ENCODE measurements around the gene POLR2L. TPM values are rescaled to one million over a fixed set of nuclear protein-coding genes. Genes with fewer than 3 reads are reported as not detected.

Gene POLR2L
- total and polyA plus RNA-seq, 2 of the 13 experiments (the other 11 are each of a cell fraction or from before 2014, with no cell fraction given): 104 to 114 TPM

- TF ChIP-seq ZNF512 (CRISPR knock-in tag; IDR thresholded peaks at IDR 0.05) (no peak), ZBTB3 (CRISPR knock-in tag; IDR thresholded peaks at IDR 0.05; ENCODE audit: borderline replicate concordance, low read depth) (peak; percentile 82; the same call in 1 of the 2 replicates), ZSCAN22 (CRISPR knock-in tag; IDR thresholded peaks at IDR 0.05) (no peak), ZNF513 (CRISPR knock-in tag; conservative IDR thresholded peaks at IDR 0.05) (no peak), SP4 (CRISPR knock-in tag; IDR thresholded peaks at IDR 0.05) (peak; percentile 93), ZNF460 (CRISPR knock-in tag; IDR thresholded peaks at IDR 0.05; ENCODE audit: borderline replicate concordance) (no peak; the same call in 1 of the 2 replicates), ZNF18 (CRISPR knock-in tag; IDR thresholded peaks at IDR 0.05; ENCODE audit: insufficient replicate concordance) (peak; percentile 91), SMARCC2 (IDR thresholded peaks at IDR 0.05) (no peak; the same call in 1 of the 2 replicates), ZSCAN9 (CRISPR knock-in tag; IDR thresholded peaks at IDR 0.05; ENCODE audit: borderline replicate concordance) (peak; percentile 77; the same call in 1 of the 2 replicates), ZNF737 (CRISPR knock-in tag; IDR thresholded peaks at IDR 0.05; ENCODE audit: borderline replicate concordance) (peak; percentile 95; the same call in 1 of the 2 replicates), ZNF674 (CRISPR knock-in tag; IDR thresholded peaks at IDR 0.05; ENCODE audit: low read depth) (no peak), THYN1 (CRISPR knock-in tag; IDR thresholded peaks at IDR 0.05; ENCODE audit: borderline replicate concordance, low read depth) (peak; percentile 63; the same call in 1 of the 2 replicates), ZBTB21 (CRISPR knock-in tag; IDR thresholded peaks at IDR 0.05) (peak; percentile 80), NFIC (IDR thresholded peaks at IDR 0.05; ENCODE audit: low read length) (no peak), MXD1 (CRISPR knock-in tag; IDR thresholded peaks at IDR 0.05) (peak; percentile 95), ZNF788 (CRISPR knock-in tag; IDR thresholded peaks at IDR 0.05; ENCODE audit: borderline replicate concordance) (peak; percentile 90; the same call in 1 of the 2 replicates), ZNF550 (CRISPR knock-in tag; IDR thresholded peaks at IDR 0.05; ENCODE audit: borderline replicate concordance) (peak; percentile 98; the same call in 1 of the 2 replicates), ZNF7 (CRISPR knock-in tag; IDR thresholded peaks at IDR 0.05) (no peak), ZMYM2 (CRISPR knock-in tag; IDR thresholded peaks at IDR 0.05) (no peak; the same call in 1 of the 2 replicates), ZNF101 (CRISPR knock-in tag; IDR thresholded peaks at IDR 0.05; ENCODE audit: borderline replicate concordance, low read depth) (peak; percentile 84; the same call in 1 of the 2 replicates), ZFAT (CRISPR knock-in tag; conservative IDR thresholded peaks at IDR 0.05) (no peak; the same call in 1 of the 2 replicates), PLRG1 (conservative IDR thresholded peaks at IDR 0.05) (no peak), U2AF1 (optimal IDR thresholded peaks at IDR 0.05; ENCODE audit: low read depth, low read length) (peak; percentile 21), ZNF180 (CRISPR knock-in tag; IDR thresholded peaks at IDR 0.05; ENCODE audit: borderline replicate concordance, low read depth) (no peak)
Measured at GRCh38 chr11:809287-810039, 32.9 kb downstream of the POLR2L start, which contains the start of gene RPLP2 (continued).
